H1 (cell line): ENCODE data around the gene IRF8. TPM values are rescaled to one million over a fixed set of nuclear protein-coding genes. Genes with fewer than 3 reads are reported as not detected.

Experiments
- CTCF ChIA-PET: fragments of 300-600 bp; sonication (Branson Sonifier 250); formaldehyde crosslinking; loops from one replicate; lab custom pipeline; 2021; ENCODE audit not compliant: partially characterized antibody; lab: Charles Lee
- POLR2A ChIA-PET: fragments of 300-600 bp; sonication (Branson Sonifier 250); formaldehyde crosslinking; loops from one replicate; lab custom pipeline; 2021; ENCODE audit warnings: inconsistent platforms; ENCODE audit not compliant: partially characterized antibody; lab: Charles Lee
- DNase-seq, 2 experiments: peaks; one replicate each; pipeline versions ENCODE4 v3.0.0 to v3.0.0-alpha.2; 2010 to 2022; ENCODE audit warnings: low spot score in 2 of 2, low read depth in 1 of 2, mixed read lengths in 1 of 2
- FAIRE-seq: peaks from 2 replicates; lab custom pipeline; 2011; peaks lifted over from hg19 to GRCh38; lab: Jason Lieb, UNC
- H2AFZ ChIP-seq: 2 replicates; pipeline ENCODE4 v1.8.1; 2012; ENCODE audit warnings: low read length, inconsistent platforms
- H2AK5ac ChIP-seq: 2 replicates; pipeline ENCODE4 v1.6.1; 2013; ENCODE audit warnings: low read depth, low read length
- H2BK120ac ChIP-seq: replicated peaks from 2 replicates; pipeline ENCODE3; 2013; ENCODE audit warnings: low read depth, low read length, inconsistent platforms
- H2BK12ac ChIP-seq: 2 replicates; pipeline ENCODE4 v1.6.1; 2013; ENCODE audit warnings: low read depth, low read length
- H2BK15ac ChIP-seq: 2 replicates; pipeline ENCODE4 v1.6.1; 2013; ENCODE audit warnings: low read length
- H2BK20ac ChIP-seq: 2 replicates; pipeline ENCODE4 v1.6.1; 2013; ENCODE audit warnings: low read length
- H2BK5ac ChIP-seq: 2 replicates; pipeline ENCODE4 v1.6.1; 2013; ENCODE audit warnings: low read depth, low read length
- H3K14ac ChIP-seq: 2 replicates; pipeline ENCODE4 v1.6.1; 2013; ENCODE audit warnings: inconsistent platforms; ENCODE audit not compliant: insufficient read length
- H3K18ac ChIP-seq: 2 replicates; pipeline ENCODE4 v1.6.1; 2013; ENCODE audit warnings: low read length; ENCODE audit errors: extremely low read depth
- H3K23ac ChIP-seq: 2 replicates; pipeline ENCODE4 v1.6.1; 2013; ENCODE audit warnings: inconsistent platforms; ENCODE audit not compliant: insufficient read length
- H3K23me2 ChIP-seq: 2 replicates; pipeline ENCODE4 v1.6.1; 2013; ENCODE audit warnings: low read depth, low read length
- H3K27ac ChIP-seq: 2 replicates; pipeline ENCODE4 v1.6.1; 2011; ENCODE audit warnings: low read depth, low read length, inconsistent platforms
- H3K27me3 ChIP-seq, 4 experiments: replicated peaks in 1 of 4; 1 replicate in 1 of 4; 2 replicates in 3 of 4; pipeline versions ENCODE4 v1.6.1 to v1.8.1; 2011 to 2013; ENCODE audit warnings: low read length in 3 of 4, mild to moderate bottlenecking in 3 of 4, inconsistent platforms in 2 of 4, mixed read lengths in 2 of 4, moderate library complexity in 1 of 4; ENCODE audit not compliant: control insufficient read depth in 3 of 4, insufficient read depth in 3 of 4; ENCODE audit errors: extremely low read depth in 1 of 4
- H3K36me3 ChIP-seq, 4 experiments: 2 replicates each; pipeline versions ENCODE4 v1.6.1 to v1.8.1; 2011 to 2013; ENCODE audit warnings: mild to moderate bottlenecking in 4 of 4, low read length in 3 of 4, moderate library complexity in 2 of 4, control low read depth in 1 of 4, inconsistent platforms in 1 of 4; ENCODE audit not compliant: insufficient read depth in 4 of 4, control insufficient read depth in 2 of 4
- H3K4ac ChIP-seq: replicated peaks from 2 replicates; pipeline ENCODE3; 2013; ENCODE audit warnings: low read length, low read depth, mixed read lengths, inconsistent platforms; ENCODE audit not compliant: insufficient read length
- H3K4me1 ChIP-seq, 4 experiments: replicated peaks in 1 of 4; 1 replicate in 1 of 4; 2 replicates in 3 of 4; pipeline versions ENCODE4 v1.6.1 to v1.8.1; 2011 to 2013; ENCODE audit warnings: low read length in 3 of 4, inconsistent platforms in 2 of 4, mixed read lengths in 1 of 4; ENCODE audit not compliant: insufficient read depth in 4 of 4, control insufficient read depth in 3 of 4
- H3K4me2 ChIP-seq, 2 experiments: 2 replicates each; pipeline versions ENCODE4 v1.6.1 to v1.8.1; 2011 to 2013; ENCODE audit warnings: low read depth in 2 of 2, low read length in 2 of 2, control low read depth in 1 of 2, inconsistent platforms in 1 of 2, mild to moderate bottlenecking in 1 of 2; ENCODE audit not compliant: insufficient read depth in 1 of 2
- H3K4me3 ChIP-seq, 4 experiments: fragments of 200-600, 300-600 bp in 1 of 4; sonication (generic), shearing (Covaris generic), sonication (Bioruptor Twin) in 1 of 4; 2 replicates each; pipeline versions ENCODE4 v1.5.1 to v1.8.1; 2011 to 2016; ENCODE audit warnings: low read length in 4 of 4, low read depth in 3 of 4, control low read depth in 2 of 4, inconsistent platforms in 2 of 4, mild to moderate bottlenecking in 2 of 4, mixed read lengths in 1 of 4, moderate library complexity in 1 of 4; ENCODE audit not compliant: insufficient read depth in 2 of 4; ENCODE audit errors: extremely low read depth in 1 of 4
- H3K56ac ChIP-seq: replicated peaks from 2 replicates; pipeline ENCODE3; 2013; ENCODE audit warnings: low read depth, mild to moderate bottlenecking, mixed read lengths, low read length, inconsistent platforms; ENCODE audit not compliant: insufficient read length
- H3K79me1 ChIP-seq: 2 replicates; pipeline ENCODE4 v1.6.1; 2013; ENCODE audit warnings: low read depth, low read length, control low read depth
- H3K79me2 ChIP-seq, 2 experiments: 2 replicates each; pipeline versions ENCODE4 v1.6.1 to v1.8.1; 2012 to 2013; ENCODE audit warnings: low read length in 2 of 2, mild to moderate bottlenecking in 2 of 2, inconsistent platforms in 1 of 2; ENCODE audit not compliant: insufficient read depth in 2 of 2, control insufficient read depth in 1 of 2
- H3K9ac ChIP-seq, 4 experiments: replicated peaks in 1 of 4; 1 replicate in 1 of 4; 2 replicates in 3 of 4; pipeline versions ENCODE4 v1.6.1 to v1.8.1; 2011 to 2013; ENCODE audit warnings: low read depth in 3 of 4, low read length in 3 of 4, control low read depth in 2 of 4, mild to moderate bottlenecking in 2 of 4, moderate library complexity in 2 of 4, inconsistent platforms in 1 of 4; ENCODE audit errors: extremely low read depth in 1 of 4
- H3K9me3 ChIP-seq, 2 experiments: 2 replicates each; pipeline versions ENCODE4 v1.6.1 to v1.8.1; 2012 to 2013; ENCODE audit warnings: mild to moderate bottlenecking in 2 of 2, moderate library complexity in 2 of 2, control low read depth in 1 of 2, inconsistent platforms in 1 of 2, low read depth in 1 of 2, low read length in 1 of 2, mixed read lengths in 1 of 2; ENCODE audit not compliant: insufficient read depth in 2 of 2
- H4K20me1 ChIP-seq, 2 experiments: replicated peaks in 1 of 2; 2 replicates each; pipeline versions ENCODE3 to v1.8.1; 2011 to 2013; ENCODE audit warnings: inconsistent platforms in 2 of 2, low read length in 2 of 2, mild to moderate bottlenecking in 1 of 2; ENCODE audit not compliant: insufficient read depth in 2 of 2, control insufficient read depth in 1 of 2
- H4K5ac ChIP-seq: 2 replicates; pipeline ENCODE4 v1.6.1; 2013; ENCODE audit warnings: low read length, low read depth, mixed read lengths, inconsistent platforms; ENCODE audit not compliant: insufficient read length
- H4K8ac ChIP-seq: 2 replicates; pipeline ENCODE4 v1.8.0; 2013; ENCODE audit warnings: mild to moderate bottlenecking, moderate library complexity, low read length, inconsistent platforms; ENCODE audit not compliant: insufficient read depth; ENCODE audit errors: extremely low read depth
- H4K91ac ChIP-seq: replicated peaks from 2 replicates; pipeline ENCODE3; 2013; ENCODE audit warnings: low read length, mixed read lengths, inconsistent platforms; ENCODE audit not compliant: insufficient read length
- CHD2 ChIP-seq: IDR thresholded peaks from 2 replicates; pipeline ENCODE4 v1.6.1; 2012; ENCODE audit warnings: low read length, improper control_type of control experiment
- EZH2 ChIP-seq: fragments of 200-600 bp; sonication (generic); IDR thresholded peaks from 2 replicates; pipeline ENCODE4 v1.7.1; 2012; ENCODE audit warnings: low read depth, mild to moderate bottlenecking, moderate library complexity, low read length, inconsistent platforms; ENCODE audit not compliant: severe bottlenecking
- KDM4A ChIP-seq: IDR thresholded peaks from one replicate; pipeline ENCODE4 v1.7.1; 2012; ENCODE audit warnings: low read depth, mild to moderate bottlenecking, moderate library complexity, low read length, inconsistent platforms; ENCODE audit not compliant: severe bottlenecking
- POU5F1 ChIP-seq: IDR thresholded peaks from 2 replicates; pipeline ENCODE4 v1.6.1; 2011; ENCODE audit warnings: low read depth, mild to moderate bottlenecking, low read length, moderate library complexity
- RBBP5 ChIP-seq: IDR thresholded peaks from 2 replicates; pipeline ENCODE4 v1.7.1; 2012; ENCODE audit warnings: low read depth, mild to moderate bottlenecking, inconsistent platforms, low read length, moderate library complexity, borderline replicate concordance
- RFX5 ChIP-seq: IDR thresholded peaks from 2 replicates; pipeline ENCODE4 v1.6.1; 2011; ENCODE audit warnings: low read depth, low read length, improper control_type of control experiment, borderline replicate concordance
- SIX5 ChIP-seq: IDR thresholded peaks from 2 replicates; pipeline ENCODE4 v1.6.1; 2011; ENCODE audit warnings: mild to moderate bottlenecking, low read depth, low read length
- SP2 ChIP-seq: IDR thresholded peaks from 2 replicates; pipeline ENCODE4 v1.6.1; 2012; ENCODE audit warnings: mild to moderate bottlenecking, low read length, inconsistent platforms
- SP4 ChIP-seq: IDR thresholded peaks from 2 replicates; pipeline ENCODE4 v1.6.1; 2012; ENCODE audit warnings: low read length, inconsistent platforms
- SRF ChIP-seq: IDR thresholded peaks from 2 replicates; pipeline ENCODE4 v1.6.1; 2011; ENCODE audit warnings: mild to moderate bottlenecking, low read depth, low read length, moderate library complexity
- SUZ12 ChIP-seq: fragments of 200-600 bp; sonication (generic); IDR thresholded peaks from 2 replicates; pipeline ENCODE4 v1.6.1; 2012; ENCODE audit warnings: mild to moderate bottlenecking, inconsistent platforms, low read length, moderate library complexity, mixed read lengths
- TCF12 ChIP-seq: IDR thresholded peaks from 2 replicates; pipeline ENCODE4 v1.6.1; 2011; ENCODE audit warnings: low read depth, mild to moderate bottlenecking, low read length
- ZNF274 ChIP-seq: IDR thresholded peaks from 2 replicates; pipeline ENCODE4 v1.7.0; 2012; ENCODE audit warnings: low read length, borderline replicate concordance; ENCODE audit errors: extremely low read depth
- WGBS, 2 experiments: shearing (Covaris generic) in 1 of 2; methylation state at CpG; one replicate each; pipeline versions ENCODE4 v1.1.6 to v1.1.7; 2013 to 2015; ENCODE audit warnings: low lambda C conversion rate in 2 of 2, mixed read lengths in 2 of 2, inconsistent platforms in 1 of 2, low coverage in 1 of 2, missing lambda C conversion rate in 1 of 2; ENCODE audit not compliant: insufficient replicate concordance in 2 of 2, insufficient coverage in 1 of 2, insufficient read length in 1 of 2; ENCODE audit errors: extremely low coverage in 1 of 2, missing lambda C conversion rate in 1 of 2; 5-methylcytosine and 5-hydroxymethylcytosine counted together
- polyA plus RNA-seq, 7 experiments: library from polyadenylated mRNA; depleted of rRNA in 3 of 7; stranded (reverse) in 5 of 7; unstranded in 2 of 7; fragments of >200 nt in 5 of 7; fragments of 200-250 nt in 2 of 7; gene quantifications; 1 replicate in 5 of 7; 2 replicates in 1 of 7; 4 replicates in 1 of 7; pipeline versions ENCODE4 v1.2.1 to v1.2.3, GENCODE V29; 2011 to 2013; ENCODE audit warnings: missing spikeins in 2 of 7, mixed read lengths in 2 of 7
- total RNA-seq: library from RNA; stranded (reverse); fragmentation: NEBNext Ultra II Directional; extraction: Animal tissue kit (Norgen Biotek cat#: 25700); gene quantifications from 2 replicates; pipeline ENCODE4 v1.2.1, GENCODE V29; 2021
- TF ChIP-seq, protein P1 (sequence below): IDR thresholded peaks from 2 replicates; pipeline ENCODE4 v1.6.1; 2011; ENCODE audit warnings: low read length, improper control_type of control experiment

IRF8 gene
- total and polyA plus RNA-seq, 2 of the 8 experiments (the other 6 are each of a cell fraction or from before 2014, with no cell fraction given) = 0.35 to 2.0 TPM

DNA sequence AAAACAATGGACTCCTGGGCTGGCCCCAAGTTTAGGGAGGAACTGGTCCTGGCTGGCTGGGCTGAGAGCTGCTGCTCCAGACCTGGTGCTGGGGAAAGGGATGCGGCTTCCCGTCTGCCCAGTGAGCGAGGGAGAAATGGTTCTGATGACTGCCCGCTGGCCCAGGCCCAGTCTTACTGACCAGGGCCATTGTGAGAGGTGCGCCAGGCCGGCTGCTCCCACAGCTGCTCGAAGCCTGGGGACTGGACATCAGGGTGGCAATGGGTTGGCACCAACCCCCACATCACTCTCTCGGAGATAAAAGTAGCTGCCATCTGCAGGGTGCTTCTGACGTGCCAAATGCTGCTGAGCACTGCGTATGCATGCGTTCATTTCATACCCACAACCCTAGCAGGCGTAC is 53.2 kb downstream of the IRF8 start:
- Histone ChIP-seq H3K23me2 (no peaks in the 10 kb centered on the region), H2BK12ac (no peak overlapping the region), H3K4me1 (no peaks in the 10 kb centered on the region), H3K4me3 (no peak overlapping the region), H3K79me1 (no peaks in the 10 kb centered on the region), H3K23ac (no peak overlapping the region), H2AFZ (no peak overlapping the region), H3K14ac (no peak overlapping the region), H2BK15ac (no peak overlapping the region), H3K18ac (no peak overlapping the region), H3K4ac (no peak overlapping the region), H4K20me1 (peaks cover 0 to 1% of the 10 kb centered on the region in 2 experiments), H3K36me3 (no peaks in the 10 kb centered on the region), H4K91ac (no peak overlapping the region), H2BK5ac (no peak overlapping the region), H4K8ac (no peak overlapping the region), H2AK5ac (no peak overlapping the region), H3K56ac (no peak overlapping the region), H2BK20ac (no peak overlapping the region), H3K27me3 (no peaks in the 10 kb centered on the region; a peak in 1 of 7 replicates), H3K27ac (no peak overlapping the region), H3K9me3 (no peaks in the 10 kb centered on the region), H3K4me2 (no peak overlapping the region), H4K5ac (no peak overlapping the region), H2BK120ac (no peak overlapping the region), H3K79me2 (no peaks in the 10 kb centered on the region), H3K9ac (no peak overlapping the region)
- 87% methylated on average over 12 of the region's 12 CpGs; no CpG with 5 or more reads in 1 of the 2 experiments for WGBS, 2 experiments
- DNase-seq (no peak), FAIRE-seq (no peak)
- ChIA-PET CTCF (interaction anchor here (1.3 to 2.0 kb wide), 2 partner anchors 10 to 67 kb away, joined by 4 read pairs; no protein-coding TSS in a partner anchor), POLR2A (interaction anchor here (0.6 kb wide), 1 partner anchor 1125 kb away, joined by 3 read pairs; no protein-coding TSS in a partner anchor)
- TF ChIP-seq EZH2 (no peak), SP4 (no peak), SRF (no peak), RBBP5 (no peak), KDM4A (no peak), RFX5 (no peak), SP2 (no peak), SUZ12 (no peak), SIX5 (no peak), CHD2 (no peak), ZNF274 (no peak), TCF12 (no peak), POU5F1 (no peak)
- TF ChIP-seq, protein P1, sequence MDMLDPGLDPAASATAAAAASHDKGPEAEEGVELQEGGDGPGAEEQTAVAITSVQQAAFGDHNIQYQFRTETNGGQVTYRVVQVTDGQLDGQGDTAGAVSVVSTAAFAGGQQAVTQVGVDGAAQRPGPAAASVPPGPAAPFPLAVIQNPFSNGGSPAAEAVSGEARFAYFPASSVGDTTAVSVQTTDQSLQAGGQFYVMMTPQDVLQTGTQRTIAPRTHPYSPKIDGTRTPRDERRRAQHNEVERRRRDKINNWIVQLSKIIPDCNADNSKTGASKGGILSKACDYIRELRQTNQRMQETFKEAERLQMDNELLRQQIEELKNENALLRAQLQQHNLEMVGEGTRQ = no peak
